ACHN (cell line): ENCODE results near the gene HSPE1.
"Not testable (repeated sequence)": the region's sequence is repeated elsewhere in the genome, so short reads cannot be mapped to it uniquely, and the experiment has no call there.

ENCODE experiments used
- DNase-seq: peaks from one replicate; pipeline ENCODE4 v3.0.0-alpha.2; 2015
- in situ Hi-C: cut with HindIII; loops from 2 replicates; pipeline ENCODE4 v1.10.0; 2017; ENCODE audit warnings: low sequenced_read_pairs, low pct_ligation_motif_present, low pct_unique_long_range_greater_than_20kb

Gene HSPE1

DNA sequence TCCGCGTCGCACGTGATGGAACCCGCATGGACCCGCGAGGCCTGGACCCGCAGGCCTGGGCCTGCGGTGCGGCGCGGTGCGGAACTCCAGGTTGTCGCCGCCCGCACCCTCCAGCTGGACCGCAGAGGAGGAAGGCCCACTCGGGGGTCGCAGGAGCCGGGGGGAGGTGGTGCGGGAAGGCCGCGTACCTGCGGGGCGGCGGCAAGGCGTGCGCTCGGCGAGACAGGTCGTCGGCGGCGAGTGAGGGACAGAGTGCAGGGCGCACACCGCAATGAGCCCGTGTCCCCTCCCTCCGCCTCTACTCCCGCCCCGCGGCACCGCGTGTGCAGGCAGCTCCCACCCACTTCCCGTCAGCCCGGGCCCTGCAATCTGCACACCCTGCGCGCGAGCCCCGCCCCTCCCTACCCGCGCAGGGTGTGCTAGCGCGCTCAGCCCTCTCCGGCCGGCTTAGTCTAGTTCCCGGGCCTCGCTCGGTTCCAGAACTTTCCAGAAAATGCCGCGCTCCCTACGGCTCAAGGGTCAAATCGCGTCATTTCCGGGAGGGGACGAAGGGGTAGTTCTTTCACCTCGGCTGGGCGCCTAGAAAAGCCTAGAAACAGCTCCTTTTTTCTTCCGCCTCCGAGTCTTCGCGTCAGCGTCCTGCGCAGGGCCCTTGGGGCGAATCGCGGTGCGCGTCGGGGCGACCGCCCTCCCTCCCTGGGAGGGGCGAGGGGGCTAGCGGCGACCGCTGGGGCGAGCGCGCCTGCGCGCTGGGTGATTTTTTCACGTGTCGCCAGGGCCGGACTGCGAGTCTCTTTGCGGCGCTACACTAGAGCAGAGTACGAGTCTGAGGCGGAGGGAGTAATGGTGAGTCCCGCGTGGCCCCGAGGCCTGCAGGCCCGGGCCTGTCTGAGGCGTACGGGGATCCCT, at the start of gene HSPE1, which contains the start of gene HSPD1:
Gene HSPE1 (plus strand): TSS at position 786 of the 909 bp plus-strand sequence. CDS start 58 bp downstream, at position 844.
Gene HSPD1 (minus strand): TSS at position 247 of the 909 bp plus-strand sequence. CDS start 992 bp downstream, outside the sequence.
- in situ Hi-C loops: no loop called here
- peak; percentile 100 for DNase-seq

DNA sequence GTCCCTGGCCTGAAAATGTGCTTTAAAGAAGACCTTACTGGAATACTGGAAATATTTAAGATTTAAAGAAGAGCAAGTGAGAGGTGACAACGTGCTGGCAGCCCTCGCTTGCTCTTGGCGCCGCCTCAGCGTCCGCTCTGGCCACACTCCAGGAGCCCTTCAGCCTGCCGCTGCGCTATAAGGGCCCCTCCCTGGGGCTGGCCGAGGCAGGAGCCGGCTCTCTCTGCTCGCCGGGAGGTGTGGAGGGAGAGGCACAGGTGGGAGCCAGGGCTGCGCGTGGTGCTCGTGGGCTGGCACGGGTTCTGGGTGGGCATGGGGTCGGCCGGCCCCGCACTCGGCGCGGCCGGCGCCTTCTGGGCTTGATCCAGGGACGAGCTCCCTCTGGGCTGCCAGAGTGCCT, 49.7 kb upstream of the HSPE1 start:
- DNase-seq: no peak
- in situ Hi-C loops: no loop called here

DNA sequence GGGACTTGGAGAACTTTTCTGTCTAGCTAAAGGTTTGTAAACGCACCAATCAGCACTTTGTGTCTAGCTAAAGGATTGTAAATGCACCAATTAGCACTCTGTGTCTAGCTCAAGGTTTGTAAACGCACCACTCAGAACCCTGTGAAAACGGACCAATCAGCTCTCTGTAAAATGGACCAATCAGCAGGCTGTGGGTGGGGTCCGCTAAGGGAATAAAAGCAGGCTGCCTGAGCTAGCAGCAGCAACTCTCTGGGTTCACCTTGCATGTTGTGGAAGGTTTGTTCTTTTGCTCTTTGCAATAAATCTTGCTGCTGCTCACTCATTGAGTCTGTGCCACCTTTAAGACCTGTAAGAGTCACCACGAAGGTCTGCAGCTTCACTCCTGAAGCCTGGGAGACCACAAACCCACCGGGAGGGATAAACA, 49.2 kb upstream of the HSPE1 start:
- DNase-seq, in situ Hi-C loops: not testable (repeated sequence)

DNA sequence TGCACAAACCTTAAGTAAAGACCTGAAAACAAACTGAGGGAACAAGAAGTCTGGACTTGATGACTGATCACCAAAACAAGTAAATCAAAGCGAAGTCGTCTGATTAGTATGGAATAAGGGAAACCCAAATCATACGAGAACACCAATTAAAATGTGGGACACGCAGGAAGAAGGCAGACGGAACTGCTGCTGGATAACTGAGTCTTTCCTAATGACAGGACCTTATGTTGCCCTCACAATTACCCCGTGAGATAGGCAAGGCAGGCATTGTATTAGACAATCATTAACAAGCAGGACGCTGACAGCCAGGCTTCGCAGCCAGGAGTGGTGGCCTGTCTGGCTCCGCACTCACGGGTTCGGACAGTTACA, 47.4 kb upstream of the HSPE1 start:
- no peak for DNase-seq
- in situ Hi-C loops: no loop called here

DNA sequence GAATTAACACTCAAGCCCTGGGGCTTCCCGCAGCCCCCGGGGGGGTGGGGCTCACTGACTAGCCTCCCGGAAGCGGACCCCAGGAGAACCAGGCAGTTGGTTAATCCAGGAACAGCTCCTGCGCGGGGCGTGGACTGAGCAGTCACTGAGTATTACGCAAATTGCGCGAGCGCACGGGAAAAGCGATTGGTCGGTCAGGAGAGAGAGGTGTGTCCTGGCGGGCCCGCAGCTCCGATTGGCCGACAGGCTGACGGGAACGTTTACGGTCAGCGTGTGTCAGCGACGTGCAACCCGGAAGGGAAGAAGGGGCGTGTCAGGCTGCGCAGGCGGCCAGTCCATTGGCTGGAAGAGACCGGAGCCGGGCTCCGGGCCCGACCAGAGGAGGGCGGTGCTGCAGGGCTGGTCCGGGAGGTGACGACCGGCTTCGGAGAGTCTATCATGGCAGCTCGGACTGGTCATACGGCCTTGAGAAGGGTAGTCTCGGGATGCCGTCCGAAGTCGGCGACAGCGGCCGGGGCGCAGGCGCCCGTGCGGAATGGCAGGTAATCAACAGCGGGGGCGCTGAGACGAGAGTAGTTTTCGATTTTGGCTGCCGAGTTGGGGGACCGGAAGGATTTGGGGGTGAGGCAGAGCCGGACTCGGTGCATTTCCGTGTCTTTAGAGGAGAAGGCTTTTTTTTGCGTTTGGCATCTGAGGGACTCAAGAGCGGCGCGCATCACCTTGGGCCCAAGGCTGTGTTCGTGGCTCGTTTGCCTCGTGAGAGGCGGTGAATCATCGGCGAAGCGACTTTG, 46.9 kb upstream of the HSPE1 start, which contains the start of gene COQ10B:
Gene COQ10B (plus strand): TSS at position 430 of the 791 bp plus-strand sequence. CDS start 9 bp downstream, at position 439.
- DNase-seq: peak; percentile 100
- in situ Hi-C loops: no loop called here

DNA sequence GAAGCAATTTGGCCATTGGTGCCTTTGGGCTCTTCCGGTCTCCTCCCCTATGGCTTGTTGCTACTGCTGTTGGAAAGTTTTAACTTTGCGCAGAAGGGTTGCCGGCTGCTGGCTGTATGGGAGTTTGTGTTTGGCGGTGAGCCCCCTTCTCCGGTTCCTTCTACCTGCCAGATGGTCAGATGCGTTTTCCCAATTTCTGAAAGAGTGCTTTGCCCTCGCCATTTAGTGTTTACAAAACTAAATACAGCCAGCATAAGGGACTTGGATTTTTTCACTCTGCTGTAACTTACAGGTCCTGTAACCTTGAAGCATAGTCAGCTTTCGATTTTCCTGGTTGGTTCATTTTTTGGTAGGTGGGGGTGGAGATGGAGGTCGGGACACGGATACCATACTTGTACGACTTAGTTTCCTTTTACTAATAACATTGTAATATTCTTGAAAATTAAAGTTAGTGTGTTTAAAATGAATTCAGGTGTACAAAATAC, 46.2 kb upstream of the HSPE1 start:
- peak; percentile 96 for DNase-seq
- in situ Hi-C loops: no loop called here

DNA sequence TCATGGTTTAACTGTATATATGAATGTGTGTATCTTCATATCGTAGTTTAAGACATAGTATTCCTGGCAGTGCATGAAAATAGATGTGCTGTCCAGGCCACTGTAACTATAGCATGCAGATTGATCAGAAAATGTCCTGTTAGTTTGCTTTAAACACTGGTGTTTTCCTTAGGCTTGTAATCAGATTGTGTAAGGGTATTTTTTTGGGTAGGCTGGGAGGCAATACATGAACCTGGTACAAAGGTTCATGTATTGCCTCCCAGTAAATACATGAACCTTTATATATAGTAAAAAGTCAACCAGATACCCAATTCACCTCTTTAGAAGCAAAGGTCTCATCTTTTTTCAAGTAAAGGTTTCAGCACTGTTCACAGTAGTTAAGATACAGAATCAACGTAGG, 45.3 kb upstream of the HSPE1 start:
- no peak for DNase-seq
- in situ Hi-C loops: no loop called here

DNA sequence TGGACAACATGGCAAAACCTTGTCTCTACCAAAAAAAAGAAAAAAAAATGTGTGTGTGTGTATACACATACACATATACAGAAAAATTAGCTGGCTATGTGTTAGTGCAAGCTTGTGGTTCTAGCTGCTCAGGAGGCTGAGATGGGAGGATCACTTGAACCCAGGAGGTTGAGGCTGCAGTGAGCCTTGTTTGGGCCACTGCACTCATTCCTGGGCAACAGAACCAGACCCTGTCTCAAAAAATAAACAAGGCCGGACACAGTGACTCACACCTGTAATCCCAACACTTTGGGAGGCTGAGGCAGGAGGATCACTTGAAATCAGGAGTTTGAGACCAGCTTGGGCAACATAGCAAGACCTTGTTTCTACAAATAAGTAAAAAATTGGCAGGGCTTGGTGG, 44.8 kb upstream of the HSPE1 start:
- no peak for DNase-seq
- in situ Hi-C loops: no loop called here

DNA sequence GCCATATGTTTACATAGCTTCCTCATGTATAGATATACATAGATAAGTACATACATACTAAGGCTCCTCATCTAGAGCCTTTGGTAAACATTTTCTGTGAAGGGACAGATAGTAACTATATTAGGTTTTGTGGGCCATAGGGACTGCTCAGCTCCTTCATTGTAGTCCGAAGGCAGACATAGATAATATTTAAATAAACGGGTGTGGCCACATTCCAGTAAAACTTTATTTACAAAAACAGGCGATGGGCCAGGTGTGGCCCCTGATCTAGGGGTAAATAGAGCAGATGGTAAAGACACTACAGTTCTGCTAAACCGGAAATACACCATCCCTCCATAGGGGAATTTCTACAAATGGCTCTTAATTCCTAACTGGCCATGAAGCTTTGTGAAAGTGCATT, 39.5 kb upstream of the HSPE1 start:
- in situ Hi-C loops: no loop called here
- no peak for DNase-seq

DNA sequence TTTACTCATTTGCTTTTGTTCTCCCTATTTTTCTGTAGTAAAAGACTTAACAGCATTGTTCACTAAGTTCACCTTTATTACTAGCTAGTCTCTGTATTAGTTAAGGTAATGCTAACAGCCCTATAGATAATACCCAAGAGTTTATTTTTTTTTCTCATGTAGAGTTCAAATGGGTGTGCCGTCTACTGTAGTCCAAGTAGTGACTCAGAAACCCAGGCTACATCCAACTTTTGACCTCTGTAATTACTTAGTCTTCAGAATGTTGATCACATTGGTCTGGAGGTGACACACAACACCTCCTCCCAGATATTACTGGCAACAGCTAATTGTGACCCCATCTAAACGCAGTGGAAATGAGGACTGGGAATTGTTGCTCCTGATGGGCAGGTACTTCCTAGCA, 39.1 kb upstream of the HSPE1 start:
- DNase-seq: no peak
- in situ Hi-C loops: no loop called here

DNA sequence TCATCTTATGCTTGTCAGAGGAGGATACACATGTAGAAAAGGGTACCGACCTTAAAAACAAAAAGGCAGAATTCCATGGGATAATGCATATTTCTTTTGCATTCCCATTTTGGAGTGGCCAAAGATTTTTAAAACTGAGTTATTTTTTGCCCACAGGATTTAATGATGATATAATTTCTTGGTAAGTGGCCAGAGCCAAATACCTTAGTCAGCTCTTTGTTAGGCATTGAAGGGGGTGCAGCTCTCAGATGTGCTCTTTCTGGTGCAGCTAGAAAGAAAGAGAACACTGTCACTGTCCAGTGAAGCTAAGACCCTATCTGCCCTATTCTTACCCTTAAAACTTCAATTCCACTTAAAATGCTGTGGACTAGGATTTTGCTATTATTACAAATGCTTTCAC, 36.0 kb upstream of the HSPE1 start:
- in situ Hi-C loops: no loop called here
- no peak for DNase-seq

DNA sequence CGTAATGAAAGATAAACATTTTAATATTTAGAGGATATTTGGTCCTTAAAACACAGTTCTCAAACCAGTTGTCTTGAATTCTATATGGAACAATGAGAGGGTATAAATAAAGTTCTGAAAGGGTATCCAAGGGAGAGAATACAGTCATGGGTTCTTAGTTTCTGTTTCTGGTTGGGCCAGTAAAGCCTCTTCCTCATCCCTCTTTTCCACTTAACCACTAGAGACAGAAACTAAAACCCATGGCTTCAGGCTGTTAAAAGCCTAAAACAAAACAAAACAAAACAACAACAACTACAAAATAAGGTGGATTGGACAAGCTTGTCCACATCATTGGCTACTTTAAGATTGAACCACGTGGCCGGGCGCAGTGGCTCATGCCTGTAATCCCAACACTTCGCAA, 28.0 kb upstream of the HSPE1 start:
- in situ Hi-C loops: no loop called here
- no peak for DNase-seq

DNA sequence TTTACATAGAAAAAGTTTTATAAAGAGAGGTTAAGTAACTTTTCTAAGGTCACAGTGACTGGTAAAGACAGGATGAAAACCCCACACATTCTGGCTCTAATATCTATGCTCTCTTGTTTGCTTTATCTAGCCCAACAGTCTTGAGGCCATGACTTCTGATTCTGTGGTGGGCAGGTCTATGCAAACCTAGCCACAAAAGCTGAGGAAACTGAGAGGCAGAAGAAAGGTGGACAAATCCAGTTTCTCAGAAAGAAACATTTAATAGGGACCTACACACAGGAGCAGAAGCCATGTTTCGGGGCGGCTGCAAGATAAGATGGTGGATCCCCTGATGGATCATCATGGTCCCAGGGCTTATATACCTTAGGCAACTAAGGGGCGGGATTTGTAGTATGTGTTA, 22.4 kb upstream of the HSPE1 start:
- in situ Hi-C loops: no loop called here
- DNase-seq: no peak

DNA sequence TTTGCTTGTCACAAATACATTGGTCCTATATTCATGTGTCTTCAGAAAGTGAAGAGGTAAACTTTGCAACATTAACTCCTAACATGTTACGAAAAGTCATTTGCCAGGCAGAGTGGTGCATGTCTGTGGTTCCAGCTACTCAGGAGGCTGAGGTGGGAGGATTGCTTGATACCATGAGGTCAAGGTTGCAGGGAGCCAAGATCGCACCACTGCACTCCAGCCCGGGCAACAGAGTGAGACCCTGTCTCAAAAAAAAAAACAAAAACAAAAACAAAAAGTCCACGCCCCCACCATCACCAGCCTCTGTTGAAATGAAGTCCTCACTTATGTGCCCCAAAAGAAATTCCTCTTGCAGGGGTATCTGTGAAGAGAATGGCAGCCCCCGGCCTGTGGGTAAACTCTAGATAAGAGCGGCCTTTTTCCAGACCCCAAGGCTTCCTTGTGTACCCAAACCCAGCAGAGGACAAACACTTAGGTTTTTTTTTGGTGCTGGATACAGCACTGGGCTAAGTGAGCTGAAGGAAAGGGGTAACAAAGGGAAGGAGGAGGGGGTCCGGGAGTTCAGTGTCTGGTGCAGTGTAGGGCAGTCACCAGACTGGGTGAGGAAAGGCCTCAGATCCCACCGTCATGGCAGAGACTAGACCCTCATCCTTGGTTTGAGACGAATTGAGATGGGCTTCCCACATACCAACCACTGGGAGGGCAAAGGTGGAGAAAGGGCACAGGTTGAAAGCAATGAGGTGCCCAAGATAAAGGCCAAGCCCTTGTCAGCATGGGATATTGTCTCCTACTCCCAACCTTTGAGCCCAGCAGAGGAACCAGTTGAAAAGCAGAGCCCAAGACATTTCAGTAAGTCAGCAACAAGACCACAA, 19.8 kb upstream of the HSPE1 start:
- no peak for DNase-seq
- in situ Hi-C loops: no loop called here

DNA sequence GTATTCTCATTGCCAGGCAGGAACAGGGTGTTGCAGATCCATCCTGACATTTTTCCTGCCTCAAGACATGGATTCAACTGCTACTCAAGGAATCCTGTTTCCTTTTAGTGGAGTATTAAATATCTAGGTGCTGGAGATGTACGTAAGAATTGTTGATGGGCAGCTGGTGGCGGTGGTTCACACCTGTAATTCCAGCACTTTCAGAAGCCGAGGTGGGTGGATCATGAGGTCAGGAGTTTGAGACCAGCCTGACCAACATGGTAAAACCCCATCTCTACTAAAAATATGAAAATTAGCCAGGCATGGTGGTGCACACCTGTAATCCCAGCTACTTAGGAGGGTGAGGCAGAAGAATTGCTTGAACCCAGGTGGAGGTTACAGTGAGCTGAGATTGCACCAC, 15.9 kb upstream of the HSPE1 start:
- in situ Hi-C loops, DNase-seq: not testable (repeated sequence)

DNA sequence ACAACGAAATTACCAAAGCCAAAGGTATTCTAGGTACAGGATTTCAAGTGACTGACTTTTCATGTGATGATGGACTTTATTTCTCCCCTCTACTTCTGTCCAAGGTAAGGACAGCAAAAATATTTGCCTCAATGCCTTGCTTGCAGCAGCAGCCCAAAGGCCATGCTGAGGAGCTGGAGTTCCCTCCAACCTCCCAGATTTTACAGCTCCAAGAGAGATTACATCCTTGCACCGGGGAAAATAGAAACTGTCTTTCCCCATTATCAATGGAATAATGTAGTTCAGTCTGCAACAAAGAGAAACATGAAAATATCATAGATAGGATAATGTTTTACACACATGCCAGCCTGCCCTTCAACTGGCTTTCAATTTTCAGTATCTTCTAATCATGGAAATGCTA, 14.0 kb upstream of the HSPE1 start:
- in situ Hi-C loops: no loop called here
- DNase-seq: no peak

DNA sequence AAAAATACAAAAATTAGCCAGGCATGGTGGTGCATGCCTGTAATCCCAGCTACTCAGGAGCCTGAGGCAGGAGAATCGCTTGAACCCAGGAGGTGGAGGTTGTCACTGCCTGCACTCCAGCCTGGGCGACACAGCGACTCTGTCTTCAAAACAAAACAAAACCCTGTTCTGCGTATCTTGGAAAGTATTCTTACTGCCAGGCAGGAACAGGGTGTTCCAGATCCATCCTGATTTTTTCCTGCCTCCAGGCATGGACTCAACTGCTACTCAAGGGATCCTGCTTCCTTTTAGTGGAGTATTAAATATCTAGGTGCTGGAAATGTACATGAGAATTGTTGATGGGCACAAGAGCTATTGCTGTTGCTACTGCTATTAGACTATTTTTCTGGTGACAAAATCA, 12.8 kb upstream of the HSPE1 start:
- DNase-seq: no peak
- in situ Hi-C loops: no loop called here

DNA sequence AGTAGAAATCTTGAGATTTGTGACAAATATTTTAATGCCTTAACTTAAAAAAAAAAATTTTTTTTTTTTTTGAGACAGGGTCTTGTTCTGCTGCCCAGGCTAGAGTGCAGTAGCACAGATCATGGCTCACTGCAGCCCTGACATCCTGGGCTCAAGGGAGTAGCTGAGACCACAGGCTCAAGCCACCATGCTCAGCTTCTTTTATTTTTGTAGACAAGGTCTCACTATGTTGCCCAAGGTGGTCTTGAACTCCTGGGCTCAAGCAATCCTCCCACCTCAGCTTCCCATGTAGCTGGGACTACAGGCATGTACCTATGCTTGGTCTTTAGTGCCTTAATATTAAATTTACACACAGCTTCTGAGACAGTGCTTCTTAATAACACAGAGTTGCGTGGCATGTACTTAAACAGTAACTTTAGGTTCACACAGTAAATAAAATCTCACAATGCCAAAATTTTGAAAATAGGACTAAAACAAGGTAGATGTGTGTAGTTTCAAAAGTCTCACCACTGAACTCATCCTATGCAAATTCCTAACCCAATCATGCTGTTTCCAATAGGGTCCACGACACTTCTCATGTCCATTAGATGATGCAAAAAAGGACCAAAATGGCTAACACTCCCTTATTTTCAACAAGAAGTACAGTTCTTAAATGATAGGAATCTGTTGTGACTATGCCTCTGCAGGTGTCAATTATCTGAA, 4.6 kb upstream of the HSPE1 start:
- DNase-seq: no peak
- in situ Hi-C loops: no loop called here
